Breast epithelium (tissue), 4 donors: ENCODE measurements around the gene LRIG2. TPM values are rescaled to one million over a fixed set of nuclear protein-coding genes. Genes with fewer than 3 reads are reported as not detected.
A peak's percentile ranks its signal among the peaks of the same experiment; 100 is the strongest.

Experiments used
- DNase-seq, 2 donors: peaks; one replicate each; pipeline ENCODE4 v3.0.0-alpha.2; 2019; ENCODE audit warnings: low spot score in 2 of 2
- H3K27ac ChIP-seq, 2 donors: fragments of 200-600 bp; sonication (generic) in 1 of 2; one replicate each; pipeline ENCODE4 v1.5.1; 2016 to 2019; ENCODE audit warnings: mild to moderate bottlenecking in 1 of 2
- H3K27me3 ChIP-seq, 2 donors: fragments of 200-600 bp; sonication (generic) in 1 of 2; one replicate each; pipeline versions ENCODE4 v1.5.1 to v1.6.0; 2017 to 2019; ENCODE audit warnings: control low read depth in 1 of 2, mild to moderate bottlenecking in 1 of 2
- H3K36me3 ChIP-seq: fragments of 200-600 bp; one replicate; pipeline ENCODE4 v1.5.1; 2019
- H3K4me1 ChIP-seq, 2 donors: fragments of 200-600 bp; sonication (generic); one replicate each; pipeline ENCODE4 v1.5.1; 2016 to 2019; ENCODE audit warnings: control low read depth in 1 of 2
- H3K4me3 ChIP-seq, 3 donors: fragments of 200-600 bp; sonication (generic); 1 replicate in 2 of 3; 2 replicates in 1 of 3; pipeline ENCODE4 v1.5.1; 2016 to 2019; ENCODE audit warnings: mild to moderate bottlenecking in 3 of 3, moderate library complexity in 2 of 3
- H3K9me3 ChIP-seq, 2 donors: fragments of 200-600 bp; sonication (generic) in 1 of 2; one replicate each; pipeline ENCODE4 v1.5.1; 2016 to 2019; ENCODE audit warnings: control low read depth in 1 of 2
- CTCF ChIP-seq, 3 donors: fragments of 450-650 bp; IDR thresholded peaks; one replicate each; pipeline ENCODE4 v1.5.1; 2016 to 2017; ENCODE audit warnings: antibody characterized with exemption in 3 of 3, mild to moderate bottlenecking in 3 of 3, moderate library complexity in 3 of 3
- POLR2A ChIP-seq: fragments of 450-650 bp; IDR thresholded peaks from one replicate; pipeline ENCODE4 v1.6.1; 2016; ENCODE audit warnings: antibody characterized with exemption, mild to moderate bottlenecking, moderate library complexity
- POLR2AphosphoS5 ChIP-seq, 3 donors: sonication (generic); formaldehyde crosslinking; IDR thresholded peaks; one replicate each; pipeline ENCODE4 v1.6.1; 2017; ENCODE audit warnings: antibody characterized with exemption in 3 of 3
- intact Hi-C: fragments of 100-400 bp; cut with DNase I; formaldehyde crosslinking; loops from one replicate; pipeline ENCODE4 v1.15.1; 2023; ENCODE audit warnings: low total_unique reads
- total RNA-seq, 3 donors: library from RNA; depleted of rRNA; stranded (reverse); fragments of >200 nt; gene quantifications; one replicate each; pipeline ENCODE4 v1.1.0, GENCODE V29; 2016

Gene LRIG2
- total RNA-seq, 3 donors from 2014 or later, result 20.0 to 39.8 (median 24.3) TPM

- Histone ChIP-seq H3K27ac (no peak overlapping the region), H3K4me1 (no peaks in the 10 kb centered on the region), H3K9me3 (no peaks in the 10 kb centered on the region), H3K4me3 (no peak overlapping the region), H3K27me3 (no peaks in the 10 kb centered on the region), H3K36me3 (no peaks in the 10 kb centered on the region)
- intact Hi-C loops, result no loop called here
- DNase-seq, result no peak
- TF ChIP-seq POLR2A (no peak), POLR2AphosphoS5 (IDR thresholded peaks at IDR 0.05) (no peak), CTCF (IDR thresholded peaks at IDR 0.05) (no peak)
Observed at GRCh38 chr1:113136476-113136875, 63.5 kb downstream of the LRIG2 start.

GRCh38 chr1:113137563-113137962 is 64.6 kb downstream of the LRIG2 start:
- Histone ChIP-seq H3K36me3 (no peaks in the 10 kb centered on the region), H3K9me3 (no peaks in the 10 kb centered on the region), H3K4me1 (no peaks in the 10 kb centered on the region), H3K27ac (no peak overlapping the region), H3K4me3 (no peak overlapping the region), H3K27me3 (no peaks in the 10 kb centered on the region)
- intact Hi-C loops, result no loop called here
- TF ChIP-seq POLR2A (no peak), CTCF (IDR thresholded peaks at IDR 0.05) (no peak), POLR2AphosphoS5 (IDR thresholded peaks at IDR 0.05) (no peak)
- DNase-seq, result no peak

GRCh38 chr1:113138778-113139177 is 65.8 kb downstream of the LRIG2 start:
- H3K27ac ChIP-seq, result no peak overlapping the region
- H3K4me3 ChIP-seq, result no peak overlapping the region
- DNase-seq, result no peak
- H3K4me1 ChIP-seq, result no peaks in the 10 kb centered on the region
- no peaks in the 10 kb centered on the region for H3K36me3 ChIP-seq
- TF ChIP-seq POLR2AphosphoS5 (IDR thresholded peaks at IDR 0.05), result no peak
- no peak for TF ChIP-seq POLR2A
- TF ChIP-seq CTCF (IDR thresholded peaks at IDR 0.05), result no peak
- no peaks in the 10 kb centered on the region for H3K9me3 ChIP-seq
- no peaks in the 10 kb centered on the region for H3K27me3 ChIP-seq
- intact Hi-C loops, result no loop called here

GRCh38 chr1:113140176-113140575 is 67.2 kb downstream of the LRIG2 start:
- H3K4me1 ChIP-seq, result no peaks in the 10 kb centered on the region
- H3K27me3 ChIP-seq, result no peaks in the 10 kb centered on the region
- DNase-seq, result no peak
- no peak overlapping the region for H3K27ac ChIP-seq
- H3K4me3 ChIP-seq, result no peak overlapping the region
- no peaks in the 10 kb centered on the region for H3K9me3 ChIP-seq
- no peaks in the 10 kb centered on the region for H3K36me3 ChIP-seq
- intact Hi-C loops, result loop anchor here (10.0 kb wide), 1 partner anchor 535 kb away; no protein-coding TSS in a partner anchor
- no peak for TF ChIP-seq POLR2AphosphoS5 (IDR thresholded peaks at IDR 0.05)
- TF ChIP-seq POLR2A, result no peak
- no peak for TF ChIP-seq CTCF (IDR thresholded peaks at IDR 0.05)

- peak in 1 of 2 donors; percentile 28 for DNase-seq
- Histone ChIP-seq H3K36me3 (no peaks in the 10 kb centered on the region), H3K9me3 (no peaks in the 10 kb centered on the region), H3K27ac (peak overlapping the region; percentile 34 to 50), H3K4me3 (peak overlapping the region in 2 of 3 donors; percentile 10 to 17), H3K27me3 (no peaks in the 10 kb centered on the region), H3K4me1 (no peaks in the 10 kb centered on the region)
- no peak for TF ChIP-seq POLR2A
- peak in 2 of 3 donors; percentile 77 to 81 for TF ChIP-seq CTCF (IDR thresholded peaks at IDR 0.05)
- TF ChIP-seq POLR2AphosphoS5 (IDR thresholded peaks at IDR 0.05), result peak in 1 of 3 donors; percentile 19
- intact Hi-C loops, result loop anchor here (10.0 kb wide), 1 partner anchor 534 kb away; no protein-coding TSS in a partner anchor
Observed at GRCh38 chr1:113140588-113141446, 67.8 kb downstream of the LRIG2 start.
